HG02870 (cell line): Measurements from ENCODE around the gene SHC2.
A peak's percentile ranks its signal among the peaks of the same experiment; 100 is the strongest.
"Not testable (repeated sequence)": the region's sequence is repeated elsewhere in the genome, so short reads cannot be mapped to it uniquely, and the experiment has no call there.

Experiments used
- ATAC-seq: cut with Tn5 transposase; IDR thresholded peaks from one replicate; pipeline ENCODE4 v1.9.1; 2021; ENCODE audit warnings: mild to moderate bottlenecking, moderate library complexity; ENCODE audit not compliant: unreplicated experiment

Gene SHC2

DNA sequence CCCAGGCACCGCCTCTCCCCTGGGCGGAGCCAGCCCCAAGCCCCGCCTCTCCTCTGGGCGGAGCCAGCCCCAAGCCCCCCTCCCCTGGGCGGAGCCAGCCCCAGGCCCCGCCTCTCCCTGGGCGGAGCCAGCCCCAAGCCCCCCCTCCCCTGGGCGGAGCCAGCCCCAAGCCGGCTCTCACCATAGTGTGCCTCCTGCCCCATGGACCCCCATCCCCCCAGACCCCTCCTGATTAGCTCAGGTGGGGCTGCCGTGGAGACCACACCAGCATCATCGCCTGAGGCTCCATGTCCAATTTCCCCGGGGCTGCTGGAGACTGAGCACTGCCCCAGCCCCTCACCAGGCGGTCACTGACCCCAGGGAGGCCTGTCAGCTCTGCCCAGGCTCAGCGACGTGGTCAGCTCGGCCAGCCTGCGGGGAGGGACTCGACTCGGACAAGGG lies 31.3 kb upstream of the SHC2 start:
- ATAC-seq, result no peak

DNA sequence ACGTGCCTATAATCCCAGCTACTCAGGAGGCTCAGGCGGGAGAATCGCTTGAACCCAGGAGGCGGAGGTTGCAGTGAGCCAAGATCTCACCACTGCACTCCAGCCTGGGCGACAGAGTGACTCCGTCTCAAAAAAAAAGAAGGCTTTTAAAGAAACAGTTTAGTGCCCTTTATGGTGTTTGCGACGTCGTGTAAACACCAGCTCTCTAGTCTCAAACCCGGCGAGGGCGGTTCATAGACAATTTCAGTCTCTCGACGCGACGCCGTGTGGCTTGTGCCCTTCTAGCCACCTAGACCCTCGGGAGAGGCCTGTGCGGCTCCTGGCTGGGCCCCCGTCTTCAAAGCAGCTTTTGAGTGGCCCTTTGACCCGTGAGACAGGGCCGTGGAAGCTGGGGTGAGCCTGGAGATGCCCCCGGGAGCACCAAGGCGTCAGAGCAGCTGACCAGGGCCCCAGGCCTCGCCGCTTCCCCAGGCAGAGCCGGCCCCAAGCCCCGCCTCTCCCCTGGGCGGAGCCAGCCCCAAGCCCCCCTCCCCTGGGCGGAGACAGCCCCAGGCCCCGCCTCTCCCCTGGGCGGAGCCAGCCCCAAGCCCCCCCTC lies 30.4 kb upstream of the SHC2 start:
- no peak for ATAC-seq

DNA sequence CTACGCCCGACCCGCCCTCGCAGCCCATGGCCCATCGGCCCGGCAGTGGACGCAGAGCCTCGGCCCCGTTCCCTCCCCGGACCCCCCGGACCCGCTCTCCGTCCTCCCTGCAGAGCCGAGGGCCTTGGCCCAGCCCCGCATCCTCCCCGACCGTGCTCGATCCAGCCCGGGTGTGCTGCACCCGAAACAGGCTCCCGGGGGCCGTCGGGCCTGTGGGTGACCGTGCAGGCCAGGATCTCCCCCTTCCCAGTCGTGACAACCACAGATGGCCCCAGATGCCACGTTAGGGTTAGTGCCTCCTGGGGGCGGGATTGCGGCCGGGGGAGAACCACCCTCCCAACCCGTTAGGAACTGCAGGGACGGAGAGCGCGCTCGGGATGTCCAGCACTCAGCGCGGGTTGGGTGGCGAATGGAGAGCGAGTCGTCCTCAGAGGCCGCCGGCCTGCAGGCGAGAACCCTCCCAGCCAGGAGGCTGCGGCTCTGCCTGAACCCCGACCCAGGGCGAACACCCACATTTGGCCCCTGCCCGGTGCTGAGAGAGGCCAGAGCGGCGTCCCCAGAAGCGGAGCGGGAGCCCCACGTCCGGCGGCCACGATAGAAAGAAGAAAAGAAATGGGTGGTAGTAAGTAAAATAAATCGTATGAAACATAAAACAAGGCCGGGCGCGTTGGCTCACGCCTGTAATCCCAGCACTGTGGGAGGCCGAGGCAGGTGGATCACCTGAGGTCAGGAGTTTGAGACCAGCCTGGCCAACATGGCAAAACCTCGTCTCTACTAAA lies 28.8 kb upstream of the SHC2 start:
- no peak for ATAC-seq

GRCh38 chr19:488505-489417 lies 27.9 kb upstream of the SHC2 start:
- ATAC-seq, result peak; percentile 80

DNA sequence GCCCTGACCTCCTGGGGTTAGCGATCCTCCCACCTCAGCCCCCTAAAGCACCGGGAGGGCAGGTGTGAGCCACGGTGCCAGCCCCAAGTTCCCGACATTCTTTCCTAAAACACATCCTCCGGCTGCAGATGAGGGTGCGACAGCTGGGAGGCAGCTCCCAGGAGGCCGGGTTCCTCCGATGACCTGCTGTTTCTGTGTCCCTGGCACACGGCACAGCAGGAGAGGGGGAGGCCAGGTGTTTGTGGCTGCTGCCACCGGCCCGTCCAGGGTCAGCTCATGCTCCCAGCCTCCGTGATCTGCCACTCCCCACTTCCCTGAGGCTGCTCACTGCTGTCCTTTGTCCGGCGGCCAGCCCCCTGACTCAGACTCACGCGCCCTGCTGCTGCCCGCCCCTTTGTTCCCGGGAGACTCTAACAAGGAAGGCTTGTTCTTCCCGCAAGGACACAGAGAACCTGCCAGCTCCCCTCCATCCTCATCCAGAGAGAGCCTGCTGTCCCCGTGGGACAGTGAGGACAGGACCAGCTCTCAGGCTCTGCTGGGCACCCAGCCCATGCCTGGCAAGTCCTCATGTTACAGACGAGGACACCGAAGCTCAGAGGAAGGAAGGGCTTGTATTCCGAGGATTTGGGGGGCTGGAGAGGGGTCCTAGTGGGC lies 24.9 kb upstream of the SHC2 start:
- ATAC-seq, result no peak

DNA sequence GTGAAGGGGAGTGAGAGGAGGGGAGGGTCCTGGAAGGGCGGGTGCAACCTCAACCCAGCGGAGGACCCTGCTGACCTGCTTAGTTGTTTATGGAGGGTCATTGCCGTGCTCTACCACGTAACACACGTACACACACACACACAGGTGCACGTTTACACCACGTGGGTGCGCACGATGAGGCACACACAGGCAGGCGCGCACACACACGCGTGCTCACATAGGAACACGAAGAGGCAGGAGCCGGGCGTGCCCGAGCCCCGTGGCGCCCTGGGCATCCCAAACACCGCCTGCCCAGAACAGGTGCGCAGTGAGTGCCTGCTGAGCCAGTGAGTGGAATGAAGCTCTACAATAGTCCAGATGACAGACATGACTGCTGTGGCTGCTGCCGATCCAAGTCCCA lies 24.2 kb upstream of the SHC2 start:
- ATAC-seq, result no peak

DNA sequence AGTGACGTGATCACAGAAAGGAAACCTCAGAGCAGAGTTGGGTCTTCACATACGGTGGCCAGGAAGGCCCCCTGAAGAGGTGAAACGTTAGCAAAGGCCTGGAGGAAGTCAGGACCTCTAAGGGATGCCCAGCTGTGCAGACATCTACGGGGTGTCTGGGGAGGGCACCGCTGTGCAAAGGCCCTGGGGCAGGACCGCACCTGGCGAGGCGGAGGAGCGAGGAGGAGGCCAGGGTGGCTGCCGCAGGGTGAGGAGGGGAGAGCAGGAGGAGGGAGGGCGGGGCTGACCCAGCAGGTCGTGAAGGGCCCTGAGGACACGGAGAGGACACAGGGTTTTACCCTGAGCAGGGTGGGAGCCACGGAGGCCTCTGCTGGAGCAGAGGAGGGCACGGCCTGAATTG lies 23.7 kb upstream of the SHC2 start:
- ATAC-seq, result no peak

DNA sequence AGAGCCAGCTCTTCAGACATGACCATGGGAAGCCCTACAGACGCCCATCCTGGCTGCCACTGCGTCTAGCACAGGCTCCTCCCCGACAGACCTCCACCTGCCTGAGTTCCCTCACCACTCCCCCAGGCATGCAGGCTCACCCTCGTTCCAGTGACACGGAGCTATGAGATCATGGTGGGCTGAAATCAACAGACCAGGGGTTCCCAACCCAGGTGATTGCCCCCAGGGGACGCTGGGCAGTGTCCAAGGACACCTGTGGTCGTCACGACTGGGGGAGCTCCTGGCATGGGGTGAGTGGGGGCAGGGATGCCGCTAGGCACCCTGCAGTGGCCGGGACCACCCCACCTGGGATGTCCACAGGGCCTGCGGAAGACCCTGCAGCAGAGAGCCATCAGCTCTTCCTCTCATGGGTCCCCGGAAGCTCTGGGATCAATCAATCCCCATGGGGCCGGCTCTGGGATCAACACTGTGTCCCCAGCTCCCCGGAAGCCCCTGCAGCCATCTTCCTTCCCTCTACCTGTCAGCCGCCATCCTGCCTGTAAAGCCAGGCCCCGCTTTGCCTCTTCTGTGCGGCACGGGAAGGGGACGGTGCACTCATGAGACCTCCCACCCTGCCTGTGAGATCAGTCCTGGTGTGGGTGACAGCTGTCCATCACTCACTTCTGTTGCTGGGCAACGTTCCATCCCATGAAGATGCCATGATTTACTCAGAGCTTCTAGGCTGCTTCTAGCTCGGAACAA lies 22.7 kb upstream of the SHC2 start:
- no peak for ATAC-seq

- ATAC-seq, result no peak
Measured at GRCh38 chr19:482186-483041, 21.6 kb upstream of the SHC2 start.

DNA sequence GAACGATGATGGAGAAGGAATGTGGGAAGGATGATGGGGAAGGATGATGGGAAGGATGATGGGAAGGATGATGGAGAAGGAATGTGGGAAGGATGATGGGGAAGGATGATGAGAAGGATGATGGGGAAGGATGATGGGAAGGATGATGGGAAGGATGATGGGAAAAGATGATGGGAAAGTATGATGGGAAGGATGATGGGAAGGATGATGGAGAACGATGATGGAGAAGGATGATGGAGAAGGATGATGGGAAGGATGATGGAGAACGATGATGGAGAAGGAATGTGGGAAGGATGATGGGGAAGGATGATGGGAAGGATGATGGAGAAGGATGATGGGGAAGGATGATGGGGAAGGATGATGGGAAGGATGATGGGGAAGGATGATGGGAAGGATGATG lies 20.3 kb upstream of the SHC2 start:
- ATAC-seq, result not testable (repeated sequence)

GRCh38 chr19:480016-480855 lies 19.4 kb upstream of the SHC2 start:
- no peak for ATAC-seq

GRCh38 chr19:478976-479375 lies 18.1 kb upstream of the SHC2 start:
- no peak for ATAC-seq

- no peak for ATAC-seq
Measured at GRCh38 chr19:478236-478903, 17.5 kb upstream of the SHC2 start.

- no peak for ATAC-seq
Measured at GRCh38 chr19:475360-475759, 14.5 kb upstream of the SHC2 start.

GRCh38 chr19:474126-475078 lies 13.6 kb upstream of the SHC2 start:
- ATAC-seq, result no peak

DNA sequence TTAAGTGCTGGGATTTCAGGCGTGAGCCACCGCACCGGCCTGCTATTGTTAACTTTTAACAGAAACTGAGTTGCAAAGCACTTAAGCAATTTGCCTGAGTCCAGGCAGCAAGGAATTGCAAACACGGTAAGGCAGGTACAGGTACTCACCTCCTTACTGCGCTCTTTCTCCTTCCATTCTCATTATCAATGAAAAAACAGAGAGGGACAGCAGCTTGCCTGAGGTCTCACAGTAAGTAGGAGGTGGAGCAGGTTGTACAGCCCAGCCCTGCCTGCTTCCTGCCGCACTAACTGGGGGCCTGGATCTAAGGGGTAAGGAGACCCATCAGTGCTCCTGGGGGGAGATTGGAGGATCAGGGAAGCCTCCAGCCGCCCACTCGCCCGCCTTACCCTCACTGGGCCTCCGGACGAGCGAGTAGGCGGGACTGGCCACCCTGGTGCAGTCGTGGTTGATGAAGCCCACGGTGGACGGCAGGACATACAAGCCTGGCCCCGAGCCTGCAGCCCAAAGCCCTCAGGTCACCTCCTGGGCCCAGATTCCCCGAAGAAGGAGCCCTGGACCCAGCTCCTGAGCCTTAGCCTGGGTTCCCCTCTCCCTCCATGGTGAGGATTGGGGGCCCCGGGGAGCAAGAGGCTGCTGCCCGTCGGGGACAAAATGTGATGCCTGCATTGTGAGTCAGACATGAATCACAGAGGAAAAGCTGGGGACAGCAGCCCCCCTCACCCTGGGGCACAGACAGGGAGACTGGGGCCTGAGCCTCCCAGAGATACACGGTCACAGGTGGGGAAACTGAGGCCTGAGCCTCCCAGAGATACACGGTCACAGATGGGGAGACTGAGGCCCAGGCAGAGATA lies 11.4 kb upstream of the SHC2 start:
- no peak for ATAC-seq
